Parathyroid adenoma (tissue), 2 donors: ENCODE results near the gene DZIP1.
"Not testable (repeated sequence)": the region's sequence is repeated elsewhere in the genome, so short reads cannot be mapped to it uniquely, and the experiment has no call there.

ENCODE experiments used
- H2AFZ ChIP-seq: fragments of 300-600 bp; sonication (generic); one replicate; pipeline ENCODE4 v1.7.0; 2017; ENCODE audit warnings: antibody characterized with exemption, mild to moderate bottlenecking
- H3K27ac ChIP-seq: fragments of 300-600 bp; sonication (generic); one replicate; pipeline ENCODE4 v1.7.0; 2017
- H3K27me3 ChIP-seq: fragments of 300-600 bp; sonication (generic); one replicate; pipeline ENCODE4 v1.7.0; 2017; ENCODE audit warnings: low read length; ENCODE audit not compliant: control insufficient read depth, insufficient read depth
- H3K36me3 ChIP-seq: fragments of 300-600 bp; sonication (generic); one replicate; pipeline ENCODE4 v1.7.0; 2017; ENCODE audit warnings: low read length; ENCODE audit not compliant: control insufficient read depth, insufficient read depth
- H3K4me1 ChIP-seq: fragments of 300-600 bp; sonication (generic); one replicate; pipeline ENCODE4 v1.7.0; 2017; ENCODE audit warnings: control low read depth
- H3K4me2 ChIP-seq: fragments of 300-600 bp; sonication (generic); one replicate; pipeline ENCODE4 v1.7.0; 2017; ENCODE audit warnings: low read length
- H3K4me3 ChIP-seq: fragments of 300-600 bp; sonication (generic); one replicate; pipeline ENCODE4 v1.7.0; 2017; ENCODE audit warnings: low read depth, low read length
- H3K79me2 ChIP-seq: fragments of 300-600 bp; sonication (generic); one replicate; pipeline ENCODE4 v1.7.0; 2017; ENCODE audit warnings: control low read depth
- H3K9ac ChIP-seq: fragments of 300-600 bp; sonication (generic); one replicate; pipeline ENCODE4 v1.7.0; 2017; ENCODE audit warnings: mild to moderate bottlenecking
- H3K9me3 ChIP-seq: fragments of 300-600 bp; sonication (generic); one replicate; pipeline ENCODE4 v1.7.0; 2017; ENCODE audit warnings: low read length; ENCODE audit not compliant: control insufficient read depth
- TF ChIP-seq, protein P1 (sequence below): fragments of 300-600 bp; sonication (generic); IDR thresholded peaks from one replicate; pipeline ENCODE4 v1.7.0; 2017; ENCODE audit warnings: antibody characterized with exemption, mild to moderate bottlenecking
- donor health status: primary hyperparathyroidism.

The DZIP1 gene

DNA sequence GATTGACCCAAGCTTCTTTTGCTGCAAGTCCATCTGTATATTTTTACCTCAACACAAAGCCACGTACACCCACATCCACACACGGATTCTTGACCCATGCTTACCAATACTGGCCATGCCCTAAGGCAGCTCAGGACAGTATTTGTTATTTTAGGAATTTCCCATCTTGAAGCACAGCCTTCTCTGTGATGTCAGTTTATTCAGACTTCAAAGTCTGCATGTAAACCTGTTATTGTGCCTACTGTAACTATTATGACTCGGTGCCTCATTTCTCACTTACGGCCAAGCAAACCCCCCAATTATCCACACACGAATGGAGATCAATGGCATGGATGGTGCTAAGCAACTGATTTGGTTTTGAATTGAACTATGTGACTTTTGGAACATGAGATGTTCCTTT is 74.5 kb downstream of the DZIP1 start:
- no peak overlapping the region for H3K4me3 ChIP-seq
- no peak overlapping the region for H3K4me2 ChIP-seq
- H3K27me3 ChIP-seq, result no peaks in the 10 kb centered on the region
- H3K4me1 ChIP-seq, result no peaks in the 10 kb centered on the region
- H3K27ac ChIP-seq, result no peak overlapping the region
- H3K9me3 ChIP-seq, result no peaks in the 10 kb centered on the region
- no peaks in the 10 kb centered on the region for H3K79me2 ChIP-seq
- TF ChIP-seq, protein P1, sequence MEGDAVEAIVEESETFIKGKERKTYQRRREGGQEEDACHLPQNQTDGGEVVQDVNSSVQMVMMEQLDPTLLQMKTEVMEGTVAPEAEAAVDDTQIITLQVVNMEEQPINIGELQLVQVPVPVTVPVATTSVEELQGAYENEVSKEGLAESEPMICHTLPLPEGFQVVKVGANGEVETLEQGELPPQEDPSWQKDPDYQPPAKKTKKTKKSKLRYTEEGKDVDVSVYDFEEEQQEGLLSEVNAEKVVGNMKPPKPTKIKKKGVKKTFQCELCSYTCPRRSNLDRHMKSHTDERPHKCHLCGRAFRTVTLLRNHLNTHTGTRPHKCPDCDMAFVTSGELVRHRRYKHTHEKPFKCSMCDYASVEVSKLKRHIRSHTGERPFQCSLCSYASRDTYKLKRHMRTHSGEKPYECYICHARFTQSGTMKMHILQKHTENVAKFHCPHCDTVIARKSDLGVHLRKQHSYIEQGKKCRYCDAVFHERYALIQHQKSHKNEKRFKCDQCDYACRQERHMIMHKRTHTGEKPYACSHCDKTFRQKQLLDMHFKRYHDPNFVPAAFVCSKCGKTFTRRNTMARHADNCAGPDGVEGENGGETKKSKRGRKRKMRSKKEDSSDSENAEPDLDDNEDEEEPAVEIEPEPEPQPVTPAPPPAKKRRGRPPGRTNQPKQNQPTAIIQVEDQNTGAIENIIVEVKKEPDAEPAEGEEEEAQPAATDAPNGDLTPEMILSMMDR, result no peak
- no peaks in the 10 kb centered on the region for H3K36me3 ChIP-seq
- H3K9ac ChIP-seq, result no peak overlapping the region
- no peak overlapping the region for H2AFZ ChIP-seq

DNA sequence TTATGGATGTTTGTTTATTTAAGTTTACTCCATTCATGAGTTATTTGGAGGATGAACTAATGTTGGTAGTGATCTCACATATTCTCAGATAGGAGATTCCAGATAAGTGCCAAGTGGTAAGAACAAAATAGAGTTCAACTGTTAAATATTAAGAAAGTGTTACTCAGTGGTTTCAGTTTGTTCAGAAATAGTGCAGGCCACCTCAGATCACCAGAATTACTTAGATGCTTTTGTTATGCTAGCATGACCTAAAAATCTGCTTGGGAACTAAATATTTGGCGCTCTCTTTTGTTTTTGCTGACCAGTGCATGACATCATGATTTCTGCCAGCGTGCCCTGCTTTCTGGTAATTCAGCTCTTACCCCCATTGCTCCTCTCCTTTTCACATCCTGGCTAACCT is 76.4 kb downstream of the DZIP1 start:
- H3K4me1 ChIP-seq, result no peaks in the 10 kb centered on the region
- no peak overlapping the region for H3K4me2 ChIP-seq
- H3K27me3 ChIP-seq, result no peaks in the 10 kb centered on the region
- no peaks in the 10 kb centered on the region for H3K36me3 ChIP-seq
- H3K4me3 ChIP-seq, result no peak overlapping the region
- TF ChIP-seq, protein P1, result no peak
- H3K9me3 ChIP-seq, result no peaks in the 10 kb centered on the region
- no peak overlapping the region for H3K9ac ChIP-seq
- no peaks in the 10 kb centered on the region for H3K79me2 ChIP-seq
- H2AFZ ChIP-seq, result no peak overlapping the region
- no peak overlapping the region for H3K27ac ChIP-seq

DNA sequence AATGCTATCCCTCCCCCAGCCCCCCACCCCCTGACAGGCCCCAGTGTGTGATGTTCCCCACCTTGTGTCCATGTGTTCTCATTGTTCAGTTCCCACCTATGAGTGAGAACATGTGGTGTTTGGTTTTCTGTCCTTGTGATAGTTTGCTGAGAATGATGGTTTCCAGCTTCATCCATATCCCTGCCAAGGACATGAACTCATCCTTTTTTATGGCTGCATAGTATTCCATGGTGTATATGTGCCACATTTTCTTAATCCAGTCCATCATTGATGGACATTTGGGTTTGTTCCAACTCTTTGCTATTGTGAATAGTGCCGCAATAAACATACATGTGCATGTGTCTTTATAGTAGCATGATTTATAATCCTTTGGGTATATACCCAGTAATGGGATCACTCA is 78.7 kb downstream of the DZIP1 start:
- H3K4me3 ChIP-seq, H3K4me1 ChIP-seq, H3K9me3 ChIP-seq, H3K27me3 ChIP-seq, H3K79me2 ChIP-seq, H3K4me2 ChIP-seq, H3K9ac ChIP-seq, H3K27ac ChIP-seq, H3K36me3 ChIP-seq, H2AFZ ChIP-seq: not testable (repeated sequence)

DNA sequence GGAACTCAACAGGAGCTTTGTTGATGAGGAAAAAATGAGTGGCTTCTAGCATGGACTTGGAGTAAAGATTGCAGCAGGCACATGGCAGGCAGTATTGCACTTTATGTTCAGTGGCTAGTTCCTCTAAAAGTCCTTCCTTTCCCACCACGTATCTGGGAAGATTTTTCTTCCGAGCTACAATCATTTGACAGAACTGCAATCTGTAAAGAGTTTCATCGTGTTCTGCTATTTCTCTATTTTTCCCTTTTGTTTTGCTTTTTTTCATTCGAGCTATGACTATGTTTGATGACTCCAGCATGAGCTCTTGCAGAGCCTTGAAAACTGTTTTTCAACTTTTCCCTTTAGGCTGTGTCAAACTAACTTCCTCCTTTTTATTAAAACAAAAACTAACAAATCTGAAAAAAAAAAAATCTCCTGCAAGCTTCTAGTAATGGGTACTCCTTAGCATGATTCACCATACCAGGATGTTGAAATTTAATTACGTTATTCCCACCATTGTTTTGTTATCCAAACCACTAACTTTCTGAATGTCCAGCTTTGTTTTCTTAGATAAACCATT is 79.7 kb downstream of the DZIP1 start:
- Histone ChIP-seq H3K9ac (no peak overlapping the region), H3K4me1 (no peaks in the 10 kb centered on the region), H3K9me3 (no peaks in the 10 kb centered on the region), H3K36me3 (no peaks in the 10 kb centered on the region), H3K27ac (no peak overlapping the region), H3K4me2 (no peak overlapping the region), H3K79me2 (no peaks in the 10 kb centered on the region), H2AFZ (no peak overlapping the region), H3K4me3 (no peak overlapping the region), H3K27me3 (no peaks in the 10 kb centered on the region)
- TF ChIP-seq, protein P1, result no peak

DNA sequence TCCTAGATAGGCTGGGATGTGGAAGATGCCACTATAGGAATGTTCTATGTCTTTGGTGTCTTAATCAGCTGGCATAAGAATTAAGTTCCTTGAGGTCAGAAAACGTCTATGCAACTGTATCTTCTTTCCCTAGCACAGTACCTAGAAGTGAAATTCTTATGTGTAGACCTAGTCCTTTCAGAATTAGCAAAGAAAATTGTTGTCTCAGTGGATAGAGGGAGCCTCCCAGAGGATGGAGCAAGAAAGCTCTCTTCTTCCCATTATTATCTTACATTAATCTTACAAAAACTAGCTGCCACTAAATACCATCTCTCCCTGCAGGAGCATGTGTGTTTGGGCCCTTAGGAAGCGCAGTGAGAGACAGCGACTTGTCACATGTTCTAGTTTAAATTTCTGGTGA is 80.4 kb downstream of the DZIP1 start:
- Histone ChIP-seq H3K9me3 (no peaks in the 10 kb centered on the region), H3K79me2 (no peaks in the 10 kb centered on the region), H2AFZ (no peak overlapping the region), H3K27me3 (no peaks in the 10 kb centered on the region), H3K36me3 (no peaks in the 10 kb centered on the region), H3K4me3 (no peak overlapping the region), H3K4me2 (no peak overlapping the region), H3K27ac (no peak overlapping the region), H3K9ac (no peak overlapping the region), H3K4me1 (no peaks in the 10 kb centered on the region)
- TF ChIP-seq, protein P1, result no peak
